ENCODE results near the gene PRTN3.
A peak's percentile ranks its signal among the peaks of the same experiment; 100 is the strongest.

PRTN3 gene

DNA sequence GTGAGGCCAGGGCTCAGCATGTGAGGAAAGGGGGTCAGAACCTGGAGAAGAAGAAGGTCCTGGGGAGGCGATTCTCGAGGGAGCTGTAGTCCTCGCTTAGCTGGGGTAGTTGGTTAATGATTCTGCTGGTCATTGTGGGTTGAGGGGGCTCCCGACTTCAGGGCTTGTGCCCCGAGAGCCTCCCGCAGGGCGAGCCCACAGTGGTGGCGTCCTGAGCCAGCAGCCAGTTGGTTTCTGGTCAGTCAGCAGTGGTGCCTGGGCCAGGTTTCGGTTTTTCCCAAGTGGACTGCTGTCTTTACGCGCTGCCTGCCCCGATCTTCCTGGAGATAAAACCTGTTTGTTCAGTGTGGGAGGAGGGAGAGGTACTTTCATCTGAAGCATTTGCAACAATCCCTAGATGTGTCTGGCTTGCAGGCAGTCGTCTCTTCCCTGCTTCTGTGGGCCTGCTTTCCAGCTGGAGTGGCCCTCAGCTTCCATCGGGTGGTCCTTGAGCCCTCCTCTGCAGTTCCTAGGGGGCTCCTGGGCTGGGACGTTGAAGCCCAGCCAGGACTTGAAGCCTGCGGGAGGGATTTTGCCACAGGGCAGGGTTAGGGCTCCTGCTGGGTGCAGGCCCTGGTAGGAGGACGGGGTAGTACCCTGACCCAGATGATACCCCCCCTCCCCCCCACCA is 40.3 kb upstream of the PRTN3 start:
- peak overlapping the region; percentile 41 for H3K4me3 ChIP-seq (ENCODE audit: low read length)
- TF ChIP-seq, protein P1, sequence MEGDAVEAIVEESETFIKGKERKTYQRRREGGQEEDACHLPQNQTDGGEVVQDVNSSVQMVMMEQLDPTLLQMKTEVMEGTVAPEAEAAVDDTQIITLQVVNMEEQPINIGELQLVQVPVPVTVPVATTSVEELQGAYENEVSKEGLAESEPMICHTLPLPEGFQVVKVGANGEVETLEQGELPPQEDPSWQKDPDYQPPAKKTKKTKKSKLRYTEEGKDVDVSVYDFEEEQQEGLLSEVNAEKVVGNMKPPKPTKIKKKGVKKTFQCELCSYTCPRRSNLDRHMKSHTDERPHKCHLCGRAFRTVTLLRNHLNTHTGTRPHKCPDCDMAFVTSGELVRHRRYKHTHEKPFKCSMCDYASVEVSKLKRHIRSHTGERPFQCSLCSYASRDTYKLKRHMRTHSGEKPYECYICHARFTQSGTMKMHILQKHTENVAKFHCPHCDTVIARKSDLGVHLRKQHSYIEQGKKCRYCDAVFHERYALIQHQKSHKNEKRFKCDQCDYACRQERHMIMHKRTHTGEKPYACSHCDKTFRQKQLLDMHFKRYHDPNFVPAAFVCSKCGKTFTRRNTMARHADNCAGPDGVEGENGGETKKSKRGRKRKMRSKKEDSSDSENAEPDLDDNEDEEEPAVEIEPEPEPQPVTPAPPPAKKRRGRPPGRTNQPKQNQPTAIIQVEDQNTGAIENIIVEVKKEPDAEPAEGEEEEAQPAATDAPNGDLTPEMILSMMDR (conservative IDR thresholded peaks at IDR 0.05; ENCODE audit: low read length), result no peak
- DNase-seq (ENCODE audit: low read depth), result no peak

DNA sequence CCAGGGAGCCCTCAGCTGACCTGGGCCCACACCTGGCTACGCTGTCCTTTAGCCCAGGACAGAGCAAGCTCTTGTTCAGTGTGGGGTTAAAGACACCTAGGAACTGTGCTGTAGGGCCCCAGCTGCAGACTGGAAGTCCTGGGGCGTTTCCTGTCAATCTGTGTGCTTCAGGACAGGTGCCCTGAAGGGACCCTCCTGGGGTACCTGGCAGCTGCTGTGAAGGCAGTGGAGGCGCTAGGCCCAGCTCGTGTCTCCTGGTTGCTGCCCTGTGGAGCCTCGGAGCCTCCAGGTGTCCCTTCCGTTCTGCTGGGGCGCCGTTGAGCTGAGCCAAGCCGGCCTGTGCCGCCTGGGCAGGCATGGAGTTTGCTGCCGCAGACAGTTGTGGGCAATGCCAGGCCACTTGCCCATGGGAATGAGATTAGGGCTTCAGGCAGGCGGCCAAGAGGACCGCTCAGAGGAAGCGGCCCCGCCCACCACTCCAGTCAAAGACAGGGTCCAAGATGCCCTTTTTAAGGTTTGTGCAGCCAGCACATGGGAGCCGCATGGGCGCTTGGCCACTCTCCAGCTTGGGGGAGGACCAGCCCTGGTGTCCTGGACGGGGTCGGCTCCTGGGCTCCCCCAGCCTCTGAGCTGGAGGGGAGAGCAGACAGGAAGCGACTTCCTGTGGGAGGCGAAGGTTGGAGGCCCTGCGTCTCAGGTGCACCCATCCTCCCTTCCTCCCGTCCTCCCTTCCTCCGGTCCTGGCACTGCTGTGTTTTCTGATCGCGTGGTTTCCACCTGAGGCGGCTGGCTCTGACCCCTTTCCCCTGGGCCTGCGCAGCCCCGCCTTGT is 39.6 kb upstream of the PRTN3 start:
- peak; percentile 44 for DNase-seq (ENCODE audit: low read depth)
- TF ChIP-seq, protein P1 (conservative IDR thresholded peaks at IDR 0.05; ENCODE audit: low read length), result no peak
- H3K4me3 ChIP-seq (ENCODE audit: low read length), result peak overlapping the region; percentile 41

DNA sequence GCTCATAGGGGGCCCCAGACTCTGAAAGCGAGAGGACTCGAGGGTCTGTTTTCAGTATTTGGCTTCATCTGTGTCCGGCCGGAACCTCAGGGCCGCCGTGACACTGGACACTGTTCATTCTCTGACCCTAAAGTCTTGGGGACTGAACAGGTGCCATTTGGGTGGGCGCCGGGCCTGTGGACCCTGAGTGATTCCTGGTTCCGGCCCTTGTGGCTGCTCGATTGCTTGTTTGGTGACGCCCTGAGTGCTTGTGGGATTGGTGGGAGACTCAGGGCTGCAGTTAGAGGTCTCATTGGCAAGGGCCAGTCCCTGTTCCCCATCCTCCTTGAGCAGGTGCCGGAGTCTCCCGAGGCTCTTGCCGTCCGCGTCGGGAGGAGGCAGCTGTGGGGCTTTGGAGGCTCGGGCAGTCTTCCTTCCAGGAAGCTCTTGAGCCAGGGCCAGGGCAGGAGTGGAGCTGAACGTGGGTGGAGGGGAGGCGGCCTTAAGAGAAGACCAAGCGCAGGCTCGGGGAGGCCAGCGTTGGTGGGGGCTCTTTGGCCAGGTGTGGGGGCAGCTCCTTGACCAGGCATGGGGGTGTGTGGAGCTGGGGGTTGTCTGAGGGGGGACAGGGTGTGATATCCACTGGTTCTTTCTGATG is 38.8 kb upstream of the PRTN3 start:
- H3K4me3 ChIP-seq (ENCODE audit: low read length), result peak overlapping the region; percentile 41
- TF ChIP-seq, protein P1 (conservative IDR thresholded peaks at IDR 0.05; ENCODE audit: low read length), result no peak
- peak; percentile 33 for DNase-seq (ENCODE audit: low read depth)

DNA sequence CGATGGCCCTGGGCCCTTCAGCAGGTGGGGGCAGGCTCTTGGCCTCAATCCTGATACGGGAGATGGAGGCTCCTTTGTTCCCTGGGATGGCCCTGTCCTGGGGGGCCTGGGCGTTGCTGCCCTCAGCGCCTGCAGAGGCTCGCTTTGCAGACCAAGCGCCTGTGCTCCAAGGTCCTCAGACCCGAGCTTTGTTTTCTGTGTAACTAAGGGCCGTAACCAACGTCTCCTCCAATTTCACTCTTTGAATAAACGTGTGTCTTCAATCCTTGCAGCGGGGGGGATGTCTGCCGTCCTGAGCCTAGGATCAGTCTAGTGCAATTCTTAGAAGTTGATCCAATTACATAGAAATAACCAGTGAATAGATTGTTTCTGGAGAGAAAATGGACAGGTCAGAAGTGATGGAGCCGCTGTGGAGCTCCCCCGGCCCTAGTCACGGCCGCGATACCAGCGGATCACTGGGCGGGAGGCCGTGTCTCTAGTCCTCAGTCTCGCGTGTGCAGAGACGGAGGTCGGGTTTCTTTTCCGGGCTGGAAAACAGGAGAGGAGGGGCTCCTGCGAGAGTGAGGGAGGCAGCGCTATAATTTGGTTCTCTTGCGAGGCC is 38.2 kb upstream of the PRTN3 start:
- TF ChIP-seq, protein P1 (conservative IDR thresholded peaks at IDR 0.05; ENCODE audit: low read length), result no peak
- H3K4me3 ChIP-seq (ENCODE audit: low read length), result peak overlapping the region; percentile 41; the same call in 1 of the 2 replicates
- no peak for DNase-seq (ENCODE audit: low read depth)

DNA sequence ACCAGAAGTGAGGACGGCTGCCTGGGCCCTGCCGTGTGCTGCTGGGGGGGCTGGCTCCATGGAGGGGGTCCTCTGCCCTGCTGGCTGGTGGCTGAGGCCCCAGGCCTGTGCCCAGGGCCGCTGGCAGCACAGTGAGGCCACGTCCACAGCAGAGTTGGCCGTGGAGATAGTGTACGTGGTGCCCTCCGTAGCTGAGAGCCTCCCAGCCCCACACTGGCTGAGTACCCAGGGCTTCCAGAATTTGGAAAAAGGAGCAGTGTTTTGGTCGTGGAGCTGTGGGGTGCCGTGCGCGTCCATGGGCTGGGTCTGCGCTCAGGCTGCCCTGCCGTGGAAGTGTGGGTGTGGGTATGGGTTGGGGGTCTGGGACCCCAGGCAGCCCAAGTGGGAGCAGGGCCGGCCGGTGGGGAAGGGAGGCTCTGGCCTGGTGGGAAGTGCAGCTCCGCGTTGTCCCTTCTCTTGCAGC is 37.7 kb upstream of the PRTN3 start:
- no peak for DNase-seq (ENCODE audit: low read depth)
- no peak overlapping the region for H3K4me3 ChIP-seq (ENCODE audit: low read length)
- TF ChIP-seq, protein P1 (conservative IDR thresholded peaks at IDR 0.05; ENCODE audit: low read length), result no peak

DNA sequence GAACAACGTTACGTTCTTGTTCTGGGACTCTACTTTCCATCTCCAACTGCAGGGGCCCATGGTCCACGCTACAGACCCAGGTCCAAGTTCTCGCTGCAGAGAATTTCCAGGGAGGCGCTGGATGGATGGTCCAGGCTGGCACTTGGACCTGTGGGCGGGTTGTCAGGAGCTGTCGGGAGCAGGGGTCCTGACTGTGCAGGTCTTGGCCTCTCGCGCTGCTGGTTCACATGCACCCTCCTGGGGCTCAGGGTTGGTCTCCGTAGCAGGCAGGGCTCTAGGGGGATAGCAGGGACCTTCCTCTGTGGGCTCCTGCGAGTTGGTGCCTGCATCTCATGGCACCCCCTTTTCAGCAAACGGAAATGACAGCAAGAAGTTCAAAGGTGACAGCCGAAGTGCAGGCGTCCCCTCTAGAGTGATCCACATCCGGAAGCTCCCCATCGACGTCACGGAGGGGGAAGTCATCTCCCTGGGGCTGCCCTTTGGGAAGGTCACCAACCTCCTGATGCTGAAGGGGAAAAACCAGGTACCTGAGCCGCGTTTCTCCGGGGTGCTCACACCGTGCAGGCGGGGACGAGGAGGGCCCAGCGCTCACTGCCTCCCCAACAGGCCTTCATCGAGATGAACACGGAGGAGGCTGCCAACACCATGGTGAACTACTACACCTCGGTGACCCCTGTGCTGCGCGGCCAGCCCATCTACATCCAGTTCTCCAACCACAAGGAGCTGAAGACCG is 36.9 kb upstream of the PRTN3 start:
- TF ChIP-seq, protein P1 (conservative IDR thresholded peaks at IDR 0.05; ENCODE audit: low read length), result no peak
- H3K4me3 ChIP-seq (ENCODE audit: low read length), result no peak overlapping the region
- DNase-seq (ENCODE audit: low read depth), result no peak

Measured in AG10803 (cell line).